Stimulated activated CD4-positive, alpha-beta T cell treated with anti-CD3 and anti-CD28 coated beads, Interleukin-1b, Interleukin-23, amount 100 ng/mL, for 1 hour (primary cell): ENCODE measurements around the gene TULP4.
"Not testable (repeated sequence)": the region's sequence is repeated elsewhere in the genome, so short reads cannot be mapped to it uniquely, and the experiment has no call there.

ENCODE experiments used
- DNase-seq, 2 donors: peaks; one replicate each; pipeline ENCODE4 v3.0.0-alpha.2; 2020; ENCODE audit warnings: low read depth in 2 of 2

TULP4 gene

DNA sequence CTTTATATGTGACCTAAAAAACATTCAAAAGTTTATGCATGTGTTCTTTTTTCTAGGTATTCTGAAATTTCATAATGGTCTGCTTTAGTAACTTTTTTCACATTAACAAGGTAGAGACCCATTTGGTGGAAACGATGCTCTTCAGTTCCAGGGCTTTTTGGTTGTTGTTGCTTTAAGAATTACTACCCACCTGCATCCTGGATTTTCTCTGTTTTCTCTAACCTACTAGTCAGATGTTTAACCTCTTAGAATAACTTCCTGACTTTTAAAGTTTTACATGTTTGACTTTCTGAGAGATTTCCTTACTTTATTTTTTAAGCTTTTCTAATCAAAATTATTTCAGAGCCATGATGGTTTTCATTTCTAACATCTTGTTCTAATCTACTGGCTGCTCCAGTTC is 14.9 kb downstream of the TULP4 start:
- no peak for DNase-seq

DNA sequence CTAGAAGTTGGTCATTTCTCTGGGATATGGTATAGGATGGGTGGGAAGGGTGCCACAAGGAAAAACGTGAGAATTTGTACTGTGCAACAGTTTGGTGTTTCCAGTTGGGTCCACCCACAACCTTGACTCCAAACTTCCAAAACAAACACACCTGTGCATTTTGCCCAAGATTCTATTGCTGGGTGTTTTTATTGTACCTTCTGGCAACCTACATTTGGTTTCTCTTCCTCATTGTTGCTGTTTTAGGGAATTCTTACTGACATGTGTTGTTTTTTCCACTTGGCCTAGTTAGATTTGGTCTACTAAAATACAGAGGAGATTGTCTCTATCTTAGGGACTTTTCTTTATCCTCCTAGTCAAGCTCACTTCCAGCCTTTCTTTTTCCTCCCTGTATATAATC is 16.7 kb downstream of the TULP4 start:
- no peak for DNase-seq

DNA sequence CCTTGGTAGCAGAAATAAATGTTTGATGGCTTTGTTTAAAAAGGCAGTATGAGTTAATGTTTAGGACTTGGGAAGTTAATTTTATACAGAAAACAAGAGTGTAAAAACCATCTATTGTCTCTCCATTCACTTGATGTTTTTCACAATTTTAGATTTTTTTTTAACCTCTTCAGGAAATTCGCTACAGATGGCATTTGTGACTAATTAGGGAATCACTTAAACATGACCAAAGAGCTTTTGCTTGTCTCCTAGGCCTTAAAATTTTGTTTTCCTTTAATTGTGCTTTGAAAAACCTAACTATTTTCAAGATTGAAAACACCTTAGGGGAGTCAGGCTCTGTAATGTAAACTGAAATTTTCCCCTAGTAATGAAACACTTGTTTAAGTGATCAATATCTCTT is 17.3 kb downstream of the TULP4 start:
- no peak for DNase-seq

DNA sequence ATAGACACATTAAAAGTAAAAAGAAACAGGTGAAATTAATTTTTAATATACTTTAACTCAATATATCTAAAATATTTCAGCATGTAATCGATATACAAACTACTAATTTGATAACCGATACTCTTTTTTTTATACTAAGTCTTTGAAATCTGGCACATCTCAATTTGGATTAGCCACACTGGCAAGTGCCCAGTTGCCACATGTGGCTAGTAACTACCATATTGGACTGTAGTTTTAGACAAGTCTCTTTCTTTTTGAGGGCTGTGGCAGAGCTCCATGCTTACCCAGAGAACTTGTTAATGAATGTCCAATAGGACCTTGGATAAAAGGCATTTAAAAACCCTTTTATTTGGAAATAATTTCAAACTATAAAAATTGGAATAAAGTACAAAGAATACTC is 17.8 kb downstream of the TULP4 start:
- DNase-seq = no peak

DNA sequence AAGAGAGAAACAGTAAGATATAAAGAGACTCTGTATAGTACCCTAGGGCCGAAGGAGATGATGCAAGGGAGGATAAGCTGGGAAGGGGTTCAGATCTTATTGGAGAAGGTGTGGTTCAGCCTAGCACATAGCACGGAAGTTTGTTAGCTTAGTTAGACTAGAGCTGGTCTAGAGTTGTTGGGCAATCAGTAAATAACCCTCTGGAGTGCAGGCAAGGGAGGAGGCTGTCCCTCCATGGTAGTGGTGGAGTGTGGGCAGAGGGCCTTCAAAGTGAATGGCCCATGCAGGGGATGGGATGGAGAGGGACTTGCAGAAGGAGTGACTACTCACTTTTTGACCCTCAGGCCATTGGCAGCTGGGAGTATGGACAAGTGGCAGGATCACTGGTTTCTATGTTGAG is 20.0 kb downstream of the TULP4 start:
- DNase-seq = no peak

DNA sequence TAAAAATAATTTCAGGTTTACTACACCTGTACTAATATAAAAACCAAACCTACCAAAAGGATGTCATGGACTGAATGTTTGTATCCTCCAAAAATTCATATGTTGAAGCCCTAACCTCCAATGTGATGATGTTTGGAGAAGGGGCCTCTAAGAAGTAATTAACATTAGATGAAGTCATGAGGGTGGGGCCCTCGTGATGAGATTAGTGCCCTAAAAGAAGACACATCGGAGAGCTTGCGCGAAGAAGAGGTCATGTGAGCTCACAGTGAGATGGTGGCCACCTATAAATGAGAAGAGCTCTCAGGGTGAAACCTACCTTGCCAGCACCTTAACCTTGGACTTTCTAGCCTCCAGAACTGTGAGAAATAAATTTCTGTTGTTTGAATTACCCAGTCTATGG is 20.8 kb downstream of the TULP4 start:
- no peak for DNase-seq

DNA sequence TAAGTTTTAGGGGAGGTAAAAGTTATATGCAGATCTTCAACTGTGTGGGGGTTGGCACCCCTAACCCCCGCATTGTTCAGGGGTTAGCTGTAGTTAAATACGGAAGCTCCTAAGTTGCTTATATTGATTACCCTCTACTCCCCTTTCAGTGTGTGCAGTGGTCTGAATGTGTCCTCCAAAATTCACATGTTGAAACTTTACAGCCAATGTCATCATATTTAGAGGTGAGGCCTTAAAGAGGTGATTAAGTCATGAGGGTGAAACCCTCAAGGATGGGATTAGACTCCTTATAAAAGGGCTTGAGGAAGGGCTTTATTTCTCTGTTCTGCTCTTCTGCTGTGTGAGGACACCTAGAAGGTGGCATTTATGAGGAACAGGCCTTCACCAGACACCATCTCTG is 22.3 kb downstream of the TULP4 start:
- no peak for DNase-seq

DNA sequence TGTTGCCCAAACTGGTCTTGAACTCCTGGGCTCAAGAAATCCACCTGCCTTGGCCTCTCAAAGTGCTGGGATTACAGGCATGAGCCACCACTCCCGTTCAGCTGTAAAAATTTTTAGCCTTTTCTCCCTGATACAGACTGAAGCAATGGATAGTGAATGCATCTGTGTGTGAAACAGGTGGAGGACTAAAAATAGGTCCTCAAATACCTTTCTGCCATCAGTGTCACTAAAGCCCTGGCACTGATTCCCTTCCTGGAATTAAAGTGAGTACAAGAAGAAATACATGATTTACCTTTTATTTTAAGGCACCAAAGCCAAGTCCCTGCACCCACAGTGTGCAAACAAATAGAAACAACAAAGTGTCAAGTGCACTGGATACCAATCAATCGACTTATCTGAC is 25.1 kb downstream of the TULP4 start:
- no peak for DNase-seq

DNA sequence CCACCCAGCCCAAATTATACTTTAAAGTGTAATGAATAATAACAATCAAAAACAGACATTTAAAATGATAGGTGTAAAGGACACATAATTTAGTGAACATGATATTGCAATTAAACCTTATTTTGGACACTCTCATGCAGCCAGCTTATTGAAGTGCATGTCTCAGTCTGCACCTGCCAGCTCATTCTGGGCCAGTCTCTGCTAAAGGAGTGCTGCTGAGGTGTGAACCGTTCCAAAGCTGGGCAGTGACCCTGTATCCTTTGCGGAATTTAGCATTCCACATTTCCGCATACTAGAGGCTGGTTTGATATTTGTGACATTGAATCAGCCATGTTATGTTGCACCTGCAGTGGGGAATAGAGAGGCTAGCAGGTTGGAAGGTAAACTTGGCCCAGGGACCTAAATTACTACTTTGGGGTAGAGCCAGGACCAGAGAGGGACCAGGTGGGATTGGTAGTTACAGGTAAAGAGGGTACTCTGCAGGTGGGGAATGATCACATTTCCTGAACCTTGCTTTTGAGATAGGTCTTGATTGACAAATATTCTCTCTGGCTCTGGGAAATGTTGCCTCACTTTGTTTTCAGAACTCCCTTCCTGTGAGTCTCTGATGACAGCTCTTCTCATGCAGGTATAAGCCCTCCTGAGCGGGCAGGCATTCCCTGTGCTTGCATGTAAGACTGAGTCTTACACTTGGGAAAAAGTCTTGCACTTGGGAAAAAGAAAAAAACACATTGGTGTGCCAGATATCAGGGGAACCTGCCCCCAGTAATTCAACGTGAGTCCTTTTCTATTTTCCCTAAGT is 26.2 kb downstream of the TULP4 start:
- no peak for DNase-seq

DNA sequence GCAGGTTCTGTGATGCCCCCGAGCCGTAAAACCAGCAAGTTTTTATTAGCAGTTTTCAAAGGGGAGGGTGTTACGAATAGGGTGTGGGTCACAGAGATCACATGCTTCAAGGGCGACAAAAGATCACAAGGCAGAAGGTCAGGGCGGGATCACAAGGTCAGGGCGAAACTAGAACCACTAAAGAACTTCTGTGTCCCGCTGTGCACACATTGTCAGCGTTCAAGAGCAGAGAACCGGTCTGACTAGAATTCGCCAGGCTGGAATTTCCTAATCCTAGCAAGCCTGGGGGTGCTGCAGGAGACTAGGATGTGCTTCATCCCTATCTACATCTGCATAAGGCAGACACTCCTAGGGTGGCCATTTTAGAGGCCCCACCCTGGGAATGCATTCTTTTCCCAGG is 26.9 kb downstream of the TULP4 start:
- DNase-seq = not testable (repeated sequence)

DNA sequence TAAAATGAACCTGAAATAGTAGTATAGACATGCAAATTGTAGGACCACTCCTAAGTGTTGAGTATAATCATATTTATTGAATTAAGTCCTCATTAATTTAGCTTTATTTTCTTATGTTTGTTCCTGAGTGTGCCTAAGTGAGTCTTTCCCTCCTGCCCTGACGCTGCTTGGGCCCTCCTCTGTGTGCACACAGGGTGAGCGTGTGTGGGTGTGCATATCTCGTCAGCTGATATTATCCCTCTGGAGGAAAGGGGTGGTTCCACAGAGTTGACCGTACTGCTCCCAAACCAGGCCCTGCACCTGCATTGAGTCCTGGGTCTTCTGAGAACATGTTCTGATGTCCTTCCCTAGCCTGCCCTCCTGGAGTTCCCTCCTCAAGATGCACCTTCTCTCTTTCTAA is 28.0 kb downstream of the TULP4 start:
- DNase-seq = no peak

DNA sequence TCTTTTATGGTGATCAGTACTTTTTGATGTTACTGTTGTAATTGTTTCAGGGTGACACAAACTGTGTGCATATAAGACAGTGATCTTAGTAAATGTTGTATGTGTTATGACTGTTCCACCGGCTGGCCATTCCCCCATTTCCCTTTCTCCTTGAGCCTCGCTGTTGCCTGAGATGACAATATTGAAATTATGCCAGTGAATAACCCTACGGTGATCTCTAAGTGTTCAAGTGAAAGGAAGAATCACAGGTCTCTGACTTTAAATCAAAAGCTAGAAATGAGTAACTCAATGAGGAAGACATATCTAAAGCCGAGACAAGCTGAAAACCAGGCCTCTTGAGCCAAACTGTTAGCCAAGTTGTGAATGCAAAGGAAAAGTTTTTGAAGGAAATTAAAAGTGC is 32.3 kb downstream of the TULP4 start:
- DNase-seq = no peak

DNA sequence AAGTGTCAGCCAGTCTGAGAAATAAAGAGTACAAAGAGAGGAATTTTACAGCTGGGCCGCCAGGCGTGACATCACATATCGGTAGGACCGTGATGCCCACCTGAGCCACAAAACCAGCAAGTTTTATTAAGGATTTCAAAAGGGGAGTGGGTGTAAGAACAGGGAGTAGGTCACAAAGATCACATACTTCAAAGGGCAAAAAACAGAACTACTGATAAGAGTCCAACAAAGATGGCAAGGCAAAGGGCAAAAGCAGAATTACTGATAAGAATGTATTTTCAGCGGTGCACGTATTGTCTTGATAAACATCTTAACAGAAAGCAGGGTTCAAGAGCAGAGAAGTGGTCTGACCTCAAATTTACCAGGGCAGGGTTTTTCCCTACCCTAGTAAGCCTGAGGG is 33.2 kb downstream of the TULP4 start:
- DNase-seq = not testable (repeated sequence)

DNA sequence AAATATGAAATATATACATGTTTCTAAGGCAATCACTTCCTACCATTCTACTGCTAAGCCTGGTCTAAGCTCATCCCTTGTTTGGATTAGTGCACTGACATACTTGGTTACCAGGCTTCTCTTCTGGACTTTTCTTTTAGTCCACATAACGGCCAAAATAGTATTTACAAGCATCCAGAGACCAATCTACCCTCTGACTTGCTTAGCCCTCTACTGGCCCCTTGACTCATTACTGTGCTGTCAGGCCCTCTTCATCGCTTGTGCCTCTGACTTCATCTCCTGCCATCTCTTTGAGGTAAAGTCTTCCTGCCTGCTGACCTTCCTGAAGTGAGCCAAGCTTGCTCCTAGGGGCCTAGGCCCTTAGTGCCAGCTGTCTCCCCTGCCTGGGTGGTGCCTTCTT is 35.1 kb downstream of the TULP4 start:
- no peak for DNase-seq

DNA sequence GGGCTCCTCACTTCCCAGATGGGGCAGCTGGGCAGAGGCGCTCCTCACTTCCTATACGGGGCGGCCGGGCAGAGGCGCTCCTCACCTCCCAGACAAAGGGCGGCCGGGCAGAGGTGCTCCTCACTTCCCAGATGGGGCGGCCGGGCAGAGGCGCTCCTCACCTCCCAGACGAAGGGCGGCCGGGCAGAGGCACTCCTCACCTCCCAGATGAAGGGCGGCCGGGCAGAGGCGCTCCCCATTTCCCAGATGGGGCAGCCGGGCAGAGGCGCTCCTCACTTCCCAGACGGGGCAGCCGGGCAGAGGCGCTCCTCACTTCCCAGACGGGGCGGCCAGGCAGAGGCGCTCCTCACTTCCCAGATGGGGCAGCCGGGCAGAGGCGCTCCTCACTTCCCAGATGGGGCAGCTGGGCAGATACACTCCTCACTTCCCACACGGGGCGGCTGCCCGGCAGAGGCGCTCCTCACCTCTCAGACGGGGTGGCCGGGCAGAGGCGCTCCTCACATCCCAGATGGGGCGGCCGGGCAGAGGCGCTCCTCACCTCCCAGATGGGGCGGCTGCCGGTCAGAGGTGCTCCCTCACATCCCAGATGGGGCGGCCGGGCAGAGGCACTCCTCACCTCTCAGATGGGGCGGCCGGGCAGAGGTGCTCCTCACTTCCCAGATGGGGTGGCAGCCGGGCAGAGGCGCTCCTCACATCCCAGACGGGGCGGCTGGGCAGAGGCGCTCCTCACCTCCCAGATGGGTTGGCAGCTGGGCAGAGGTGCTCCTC is 36.7 kb downstream of the TULP4 start:
- not testable (repeated sequence) for DNase-seq

DNA sequence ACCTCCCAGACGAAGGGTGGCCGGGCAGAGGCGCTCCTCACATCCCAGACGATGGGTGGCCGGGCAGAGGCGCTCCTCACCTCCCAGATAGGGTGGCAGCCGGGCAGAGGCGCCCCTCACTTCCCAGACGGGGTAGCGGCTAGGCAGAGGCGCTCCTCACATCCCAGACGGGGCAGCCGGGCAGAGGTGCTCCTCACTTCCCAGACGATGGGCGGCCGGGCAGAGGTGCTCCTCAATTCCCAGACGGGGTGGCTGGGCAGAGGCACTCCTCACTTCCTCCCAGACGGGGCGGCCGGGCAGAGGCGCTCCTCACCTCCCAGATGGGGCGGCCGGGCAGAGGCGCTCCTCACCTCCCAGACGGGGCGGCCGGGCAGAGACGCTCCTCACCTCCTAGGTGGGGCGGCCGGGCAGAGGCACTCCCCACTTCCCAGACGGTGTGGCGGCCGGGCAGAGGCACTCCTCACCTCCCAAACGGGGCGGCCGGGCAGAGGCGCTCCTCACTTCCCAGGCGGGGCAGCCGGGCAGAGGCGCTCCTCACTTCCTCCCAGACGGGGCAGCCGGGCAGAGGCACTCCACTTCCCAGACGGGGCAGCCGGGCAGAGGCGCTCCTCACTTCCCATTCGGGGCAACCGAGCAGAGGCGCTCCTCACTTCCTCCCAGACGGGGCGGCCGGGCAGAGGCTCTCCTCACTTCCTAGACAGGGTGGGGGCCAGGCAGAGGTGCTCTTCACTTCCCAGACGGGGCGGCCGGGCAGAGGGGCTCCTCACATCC is 37.4 kb downstream of the TULP4 start:
- DNase-seq = not testable (repeated sequence)

DNA sequence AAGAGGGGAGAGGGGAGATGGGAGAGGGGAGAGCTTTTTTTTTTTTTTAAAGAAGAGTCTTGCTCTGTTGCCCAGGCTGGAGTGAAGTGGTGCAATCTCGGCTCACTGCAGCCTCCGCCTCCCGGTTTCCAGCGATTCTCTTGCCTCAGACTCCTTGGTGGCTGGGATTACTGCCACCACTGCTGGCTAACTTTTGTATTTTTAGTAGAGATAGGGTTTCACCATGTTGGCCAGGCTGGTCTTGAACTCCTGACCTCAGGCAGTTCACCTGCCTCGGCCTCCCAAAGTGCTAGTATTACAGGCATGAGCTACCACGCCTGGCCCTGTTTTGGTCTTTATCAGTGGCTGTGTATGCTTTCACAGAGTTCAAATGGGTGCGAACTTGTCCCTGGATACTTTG is 38.5 kb downstream of the TULP4 start:
- not testable (repeated sequence) for DNase-seq

DNA sequence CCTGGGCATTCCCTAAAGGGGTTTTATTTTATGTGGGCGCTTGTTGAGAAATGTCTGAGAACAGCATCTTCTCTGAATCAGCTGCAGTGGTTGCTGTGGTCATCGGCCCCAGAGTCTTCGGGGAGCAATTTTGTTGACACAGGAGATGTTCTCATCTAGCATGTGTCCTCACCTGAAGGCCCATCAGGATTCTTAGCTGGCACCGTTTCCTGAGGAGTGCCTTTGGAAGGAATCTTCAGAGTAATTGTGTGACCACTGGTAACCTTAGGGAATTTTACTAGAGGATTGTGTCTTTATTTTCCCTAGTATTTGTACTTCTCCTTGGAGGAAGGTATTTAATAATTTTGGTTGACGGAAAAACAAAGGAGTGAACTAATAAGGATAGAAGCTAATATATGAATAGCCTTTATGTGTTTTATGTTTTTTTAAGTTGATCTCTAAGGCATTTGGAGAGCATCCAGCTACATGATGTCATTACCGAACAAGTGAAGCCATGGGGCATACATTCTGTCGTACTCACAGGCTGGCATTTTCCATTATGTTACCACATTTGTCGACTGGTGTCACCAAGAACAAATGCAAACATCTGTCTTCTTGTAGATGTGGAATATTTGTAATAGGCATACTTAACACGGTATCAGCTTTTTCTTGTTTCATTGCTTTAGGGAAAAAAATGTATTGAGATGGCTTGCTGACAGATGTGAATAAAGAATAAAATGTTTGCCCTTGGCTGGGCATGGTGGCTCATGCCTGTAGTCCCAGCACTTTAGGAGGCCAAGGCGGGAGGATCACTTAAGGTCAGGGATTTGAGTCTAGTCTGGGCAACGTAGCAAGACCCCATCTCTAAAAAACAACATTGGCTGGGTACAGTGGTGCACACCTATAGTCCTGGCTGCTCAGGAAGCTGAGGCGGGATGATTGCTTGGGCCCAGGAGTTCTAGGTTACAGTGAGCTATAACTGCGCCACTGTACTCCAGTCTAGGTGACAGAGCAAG is 41.9 kb downstream of the TULP4 start:
- DNase-seq = no peak

DNA sequence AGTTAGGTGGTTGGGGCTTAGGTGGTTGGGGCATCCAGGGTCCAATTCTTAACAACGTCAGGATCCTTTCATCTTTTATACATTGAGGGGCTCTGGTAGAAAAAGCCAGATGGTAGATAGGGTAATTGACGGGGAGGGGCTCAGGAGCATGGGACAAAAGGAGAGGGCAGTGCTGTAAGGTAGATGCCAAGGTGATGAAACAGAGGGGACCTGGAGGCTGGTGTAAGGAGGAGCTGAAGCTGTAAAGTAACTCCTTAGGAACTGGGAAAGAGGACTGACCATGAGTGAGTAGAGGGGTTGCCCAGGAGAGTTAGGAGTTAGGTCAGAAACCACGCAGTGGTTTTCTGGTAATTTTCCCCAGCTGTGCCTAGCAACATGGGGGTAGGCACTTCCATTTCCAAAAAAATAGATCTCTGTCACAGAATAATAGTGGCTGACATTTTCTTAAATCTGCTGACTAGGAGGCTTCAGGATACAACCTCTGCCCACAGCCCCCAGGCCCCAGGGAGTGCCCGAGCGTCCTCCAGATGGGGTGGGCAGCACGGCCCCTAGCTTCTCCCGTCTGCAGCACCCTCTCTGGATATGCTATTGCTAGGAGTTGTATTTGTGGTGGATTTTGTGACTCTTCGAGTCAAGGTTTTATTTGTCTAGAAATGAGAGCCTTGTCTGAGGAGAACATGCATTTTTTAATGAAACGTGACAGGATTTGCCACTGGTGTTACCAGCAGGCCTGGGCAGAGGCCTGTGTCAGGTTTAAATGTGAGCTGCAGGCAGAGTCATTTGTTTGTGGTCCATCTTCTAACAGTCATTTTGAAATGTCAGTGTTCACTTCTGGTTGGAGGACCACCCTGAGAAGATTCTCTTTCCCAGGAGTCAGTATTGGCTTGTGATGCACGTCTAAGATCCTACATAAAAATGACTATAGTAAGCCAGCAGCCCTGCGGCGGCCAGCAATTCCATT is 44.6 kb downstream of the TULP4 start:
- no peak for DNase-seq

DNA sequence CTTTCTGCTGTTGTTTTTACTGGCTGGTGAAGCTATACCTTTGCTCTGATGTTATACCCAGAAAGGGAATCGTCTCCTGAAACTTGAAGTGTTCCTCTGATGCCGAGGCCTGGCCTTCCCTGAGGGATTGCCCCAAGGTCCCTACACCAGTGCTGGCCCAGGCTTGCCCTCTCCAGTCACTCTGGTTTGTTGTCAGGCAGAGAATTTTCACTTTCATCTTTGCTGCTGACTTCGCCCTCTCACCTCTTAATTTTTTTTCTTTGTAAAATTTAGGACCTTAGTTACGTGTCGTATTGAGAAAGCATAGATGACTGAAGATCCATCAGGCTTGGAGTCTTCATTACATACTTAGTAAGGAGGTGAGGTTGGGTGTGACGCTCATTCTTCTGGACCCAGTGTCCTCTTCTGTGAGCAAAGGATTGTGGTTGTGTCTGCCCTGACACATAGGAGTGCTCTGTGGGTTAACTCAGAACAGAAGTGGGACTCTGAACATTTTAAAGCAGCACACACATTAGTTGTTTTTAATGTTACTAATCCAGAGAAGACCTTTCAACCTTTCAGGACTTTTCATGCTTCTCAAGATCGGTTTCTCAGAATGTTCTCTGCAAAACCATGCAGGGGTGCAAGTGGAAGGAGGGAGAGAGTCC is 45.4 kb downstream of the TULP4 start:
- no peak for DNase-seq
